Body of pancreas (tissue), 4 donors: ENCODE data around the gene ZXDC.
A peak's percentile ranks its signal among the peaks of the same experiment; 100 is the strongest.

ENCODE experiments used
- CTCF ChIP-seq, 7 experiments: fragments of 450-650 bp in 4 of 7; fragments of 200-600 bp in 3 of 7; sonication (generic) in 3 of 7; IDR thresholded peaks; one replicate each; pipeline ENCODE4 v1.5.1; 2016 to 2019; ENCODE audit warnings: antibody characterized with exemption in 7 of 7
- POLR2A ChIP-seq, 3 donors: fragments of 450-650 bp; IDR thresholded peaks; one replicate each; pipeline ENCODE4 v1.6.1; 2016; ENCODE audit warnings: antibody characterized with exemption in 3 of 3, mild to moderate bottlenecking in 2 of 3

- TF ChIP-seq CTCF (IDR thresholded peaks at IDR 0.05) (no peak), POLR2A (IDR thresholded peaks at IDR 0.05) (peak in 2 of 3 donors; percentile 29 to 39)
These were observed 16.5 kb downstream of the ZXDC start for GRCh38 chr3:126459111-126459762.
